Adrenal gland (tissue), 12 donors: ENCODE results near the gene CCDC97. TPM values are rescaled to one million over a fixed set of nuclear protein-coding genes. Genes with fewer than 3 reads are reported as not detected.
A peak's percentile ranks its signal among the peaks of the same experiment; 100 is the strongest.

Source experiments
- DNase-seq, 7 donors: peaks; one replicate each; pipeline ENCODE4 v3.0.0-alpha.2; 2019 to 2020
- H3K27ac ChIP-seq, 5 donors: fragments of 200-600 bp; sonication (generic) in 4 of 5; 1 replicate in 3 of 5; 2 replicates in 2 of 5; pipeline versions ENCODE4 v1.5.1 to v1.8.0; 2016 to 2020; ENCODE audit warnings: mild to moderate bottlenecking in 1 of 5
- H3K27me3 ChIP-seq: fragments of 200-600 bp; 2 replicates; pipeline ENCODE4 v1.8.0; 2021
- H3K36me3 ChIP-seq, 2 donors: fragments of 200-600 bp; replicated peaks in 1 of 2; 1 replicate in 1 of 2; 2 replicates in 1 of 2; pipeline versions ENCODE4 v1.5.1 to v1.8.0; 2018 to 2022
- H3K4me1 ChIP-seq, 2 donors: fragments of 200-600 bp; replicated peaks in 1 of 2; 1 replicate in 1 of 2; 2 replicates in 1 of 2; pipeline versions ENCODE4 v1.5.1 to v1.8.0; 2018 to 2021
- H3K4me3 ChIP-seq, 4 donors: fragments of 200-600 bp; sonication (generic) in 3 of 4; one replicate each; pipeline ENCODE4 v1.5.1; 2016 to 2018
- H3K9me3 ChIP-seq, 3 donors: fragments of 200-600 bp; sonication (generic) in 1 of 3; replicated peaks in 1 of 3; 1 replicate in 2 of 3; 2 replicates in 1 of 3; pipeline versions ENCODE4 v1.5.1 to v1.8.0; 2016 to 2021
- CTCF ChIP-seq, 6 experiments: fragments of 450-650 bp in 4 of 6; fragments of 200-600 bp in 2 of 6; sonication (generic) in 1 of 6; IDR thresholded peaks; 1 replicate in 5 of 6; 2 replicates in 1 of 6; pipeline versions ENCODE4 v1.5.1 to v1.8.0; 2016 to 2021; ENCODE audit warnings: antibody characterized with exemption in 6 of 6, mild to moderate bottlenecking in 2 of 6, moderate library complexity in 1 of 6
- POLR2A ChIP-seq, 2 donors: fragments of 450-650 bp; IDR thresholded peaks; one replicate each; pipeline ENCODE4 v1.6.1; 2017; ENCODE audit warnings: antibody characterized with exemption in 2 of 2, mild to moderate bottlenecking in 2 of 2, moderate library complexity in 1 of 2
- WGBS, 4 donors: extraction: QIAGEN DNeasy Blood & Tissue Kit in 2 of 4; methylation state at CpG; one replicate each; pipeline versions ENCODE4 v1.1.5 to v1.1.7; 2013 to 2017; 5-methylcytosine and 5-hydroxymethylcytosine counted together
- intact Hi-C, 2 donors: fragments of 100-400 bp; cut with DNase I; formaldehyde crosslinking; loops; one replicate each; pipeline versions ENCODE4 v1.14.1 to v1.15.0; 2022 to 2023
- polyA plus RNA-seq, 3 donors: library from polyadenylated mRNA; stranded (reverse); fragments of 200-250 nt in 2 of 3; fragments of 350-450 nt in 1 of 3; fragmentation: Illumina TruSeq in 1 of 3; extraction: RNeasy Lipid Tissue Mini Kit (QIAGEN cat#74804) in 1 of 3; gene quantifications; one replicate each; pipeline ENCODE4 v1.2.3, GENCODE V29; 2013 to 2014
- total RNA-seq, 9 donors: library from RNA; depleted of rRNA in 4 of 9; stranded (reverse); fragments of >200 nt in 4 of 9; fragments of 120-200 nt in 1 of 9; fragmentation: NEBNext Ultra II Directional in 1 of 9; extraction: Animal tissue kit (Norgen Biotek cat#: 25700) in 1 of 9; gene quantifications; one replicate each; pipeline versions ENCODE4 v1.1.0 to v1.2.4, GENCODE V29; 2013 to 2023
- donor health status: healthy with polysubstance abuse.
- donor health status: Bipolar disorder and iron deficiency.
- donor health status: DM: yes; HTN: yes; CAD: no.
- donor health status: DM: no; HTN: no; CAD: no.
- donor health status: DM: no; HTN: no; CAD: no.
- donor health status: DM: yes; HTN: yes; CAD: no.

CCDC97 gene
- total and polyA plus RNA-seq, 12 donors = 8.2 to 25.6 (median 16.4) TPM

- WGBS, 4 donors = 0 to 1% (median 1%) methylated on average over 18 to 55 of the region's 55 CpGs
- Histone ChIP-seq H3K36me3 (peaks cover 0 to 19% of the 10 kb centered on the region in 2 donors), H3K9me3 (no peaks in the 10 kb centered on the region), H3K27ac (peak within 1 kb of the TSS; percentile 98 to 100 (median 99)), H3K4me1 (peaks cover 25 to 32% of the 10 kb centered on the region in 2 donors), H3K4me3 (peak within 1 kb of the TSS; percentile 63 to 98 (median 87)), H3K27me3 (no peaks in the 10 kb centered on the region)
- intact Hi-C loops = loop anchor here in 1 of 2 donors (2.0 kb wide), 1 partner anchor 41 kb away; no protein-coding TSS in a partner anchor
- peak; percentile 99 to 100 (median 99) for DNase-seq
- TF ChIP-seq CTCF (IDR thresholded peaks at IDR 0.05) = peak in 3 of 6 experiments; percentile 13 to 28 (median 13)
- no peak for TF ChIP-seq POLR2A (IDR thresholded peaks at IDR 0.05)
Observed at GRCh38 chr19:41263850-41264580, 46.0 kb upstream of the CCDC97 start, which contains the start of gene HNRNPUL1. Gene HNRNPUL1, plus strand, starts transcription at chr19:41264372. Its CDS starts 132 bp downstream, at chr19:41264504.

GRCh38 chr19:41264581-41265394 is 45.2 kb upstream of the CCDC97 start:
- Histone ChIP-seq H3K9me3 (no peaks in the 10 kb centered on the region), H3K4me1 (peaks cover 25 to 36% of the 10 kb centered on the region in 2 donors), H3K4me3 (peak overlapping the region; percentile 63 to 98 (median 87)), H3K36me3 (peaks cover 0 to 19% of the 10 kb centered on the region in 2 donors), H3K27me3 (no peaks in the 10 kb centered on the region), H3K27ac (peak overlapping the region; percentile 97 to 100 (median 99))
- intact Hi-C loops = loop anchor here in 1 of 2 donors (2.0 kb wide), 1 partner anchor 40 kb away; no protein-coding TSS in a partner anchor
- 0 to 1% (median 1%) methylated on average over 22 to 75 of the region's 75 CpGs for WGBS, 4 donors
- no peak for TF ChIP-seq POLR2A (IDR thresholded peaks at IDR 0.05)
- no peak for TF ChIP-seq CTCF (IDR thresholded peaks at IDR 0.05)
- peak; percentile 68 to 82 (median 76) for DNase-seq

GRCh38 chr19:41265395-41266153 is 44.4 kb upstream of the CCDC97 start:
- TF ChIP-seq CTCF (IDR thresholded peaks at IDR 0.05) = no peak
- TF ChIP-seq POLR2A (IDR thresholded peaks at IDR 0.05) = no peak
- Histone ChIP-seq H3K4me1 (peaks cover 25 to 39% of the 10 kb centered on the region in 2 donors), H3K9me3 (no peaks in the 10 kb centered on the region), H3K36me3 (peaks cover 0 to 25% of the 10 kb centered on the region in 2 donors), H3K27ac (peak overlapping the region; percentile 97 to 100 (median 99)), H3K27me3 (no peaks in the 10 kb centered on the region), H3K4me3 (peak overlapping the region in 3 of 4 donors; percentile 63 to 98 (median 90))
- intact Hi-C loops = loop anchor here in 1 of 2 donors (2.0 kb wide), 1 partner anchor 39 kb away; no protein-coding TSS in a partner anchor
- DNase-seq = peak; percentile 33 to 62 (median 38)
- whole genome bisulfite sequencing, 4 donors = 9 to 16% (median 10%) methylated on average over 16 to 17 of the region's 17 CpGs
